ENCODE data around the gene TMPRSS4.

DNA sequence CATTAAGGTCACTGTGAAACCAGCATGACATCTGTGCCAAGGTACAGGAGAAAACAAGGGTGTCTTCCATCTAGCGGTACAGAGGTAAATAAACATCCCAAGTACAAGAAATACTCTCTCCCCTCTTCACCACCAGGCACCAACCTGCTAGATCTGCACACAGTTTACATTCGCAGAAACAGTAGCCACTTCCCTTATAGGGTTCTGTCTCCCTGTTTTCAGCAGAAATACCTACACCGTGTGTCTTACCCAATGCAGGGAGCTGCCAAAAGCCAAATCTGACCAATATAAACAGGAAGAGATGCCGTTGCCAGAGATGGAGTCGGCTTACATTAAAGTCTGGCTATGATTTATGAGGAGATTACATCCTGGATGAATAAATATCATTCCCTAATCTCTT is 74.6 kb downstream of the TMPRSS4 start:
- TF ChIP-seq EP300 (IDR thresholded peaks at IDR 0.05) = no peak
- TF ChIP-seq, protein P1, sequence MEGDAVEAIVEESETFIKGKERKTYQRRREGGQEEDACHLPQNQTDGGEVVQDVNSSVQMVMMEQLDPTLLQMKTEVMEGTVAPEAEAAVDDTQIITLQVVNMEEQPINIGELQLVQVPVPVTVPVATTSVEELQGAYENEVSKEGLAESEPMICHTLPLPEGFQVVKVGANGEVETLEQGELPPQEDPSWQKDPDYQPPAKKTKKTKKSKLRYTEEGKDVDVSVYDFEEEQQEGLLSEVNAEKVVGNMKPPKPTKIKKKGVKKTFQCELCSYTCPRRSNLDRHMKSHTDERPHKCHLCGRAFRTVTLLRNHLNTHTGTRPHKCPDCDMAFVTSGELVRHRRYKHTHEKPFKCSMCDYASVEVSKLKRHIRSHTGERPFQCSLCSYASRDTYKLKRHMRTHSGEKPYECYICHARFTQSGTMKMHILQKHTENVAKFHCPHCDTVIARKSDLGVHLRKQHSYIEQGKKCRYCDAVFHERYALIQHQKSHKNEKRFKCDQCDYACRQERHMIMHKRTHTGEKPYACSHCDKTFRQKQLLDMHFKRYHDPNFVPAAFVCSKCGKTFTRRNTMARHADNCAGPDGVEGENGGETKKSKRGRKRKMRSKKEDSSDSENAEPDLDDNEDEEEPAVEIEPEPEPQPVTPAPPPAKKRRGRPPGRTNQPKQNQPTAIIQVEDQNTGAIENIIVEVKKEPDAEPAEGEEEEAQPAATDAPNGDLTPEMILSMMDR (IDR thresholded peaks at IDR 0.05) = no peak
